GM21390 (cell line): ENCODE results near the gene CELSR3.
A peak's percentile ranks its signal among the peaks of the same experiment; 100 is the strongest.

ENCODE experiments used
- ATAC-seq: cut with Tn5 transposase; IDR thresholded peaks from one replicate; pipeline ENCODE4 v1.9.1; 2021; ENCODE audit not compliant: unreplicated experiment

CELSR3 gene

GRCh38 chr3:48663489-48664312 lies 1.0 kb upstream of the CELSR3 start:
- ATAC-seq = peak; percentile 82

- ATAC-seq = no peak
Measured at GRCh38 chr3:48662145-48662752, 437 bp downstream of the CELSR3 start.

- ATAC-seq = no peak
Measured at GRCh38 chr3:48661501-48662144, 1.1 kb downstream of the CELSR3 start.

- no peak for ATAC-seq
Measured at GRCh38 chr3:48660800-48661400, 1.8 kb downstream of the CELSR3 start.

- ATAC-seq = no peak
Measured at GRCh38 chr3:48656841-48657281, 5.8 kb downstream of the CELSR3 start.

GRCh38 chr3:48656061-48656840 lies 6.4 kb downstream of the CELSR3 start:
- peak; percentile 42 for ATAC-seq

GRCh38 chr3:48655606-48656005 lies 7.1 kb downstream of the CELSR3 start:
- ATAC-seq = no peak

GRCh38 chr3:48655063-48655462 lies 7.6 kb downstream of the CELSR3 start:
- no peak for ATAC-seq

- ATAC-seq = no peak
Measured at GRCh38 chr3:48652923-48653715, 9.6 kb downstream of the CELSR3 start.

GRCh38 chr3:48651771-48652170 lies 10.9 kb downstream of the CELSR3 start:
- no peak for ATAC-seq

GRCh38 chr3:48650723-48651122 lies 12.0 kb downstream of the CELSR3 start:
- no peak for ATAC-seq

- ATAC-seq = no peak
Measured at GRCh38 chr3:48648188-48648850, 14.4 kb downstream of the CELSR3 start.

GRCh38 chr3:48647714-48648113 lies 15.0 kb downstream of the CELSR3 start:
- ATAC-seq = no peak

GRCh38 chr3:48644898-48645760 lies 17.6 kb downstream of the CELSR3 start:
- ATAC-seq = no peak

- no peak for ATAC-seq
Measured at GRCh38 chr3:48642605-48643004, 20.1 kb downstream of the CELSR3 start.

- no peak for ATAC-seq
Measured at GRCh38 chr3:48641396-48641795, 21.3 kb downstream of the CELSR3 start.

GRCh38 chr3:48639944-48640606 lies 22.6 kb downstream of the CELSR3 start:
- no peak for ATAC-seq

- no peak for ATAC-seq
Measured at GRCh38 chr3:48637305-48637704, 25.4 kb downstream of the CELSR3 start.
